MM.1S (cell line): Measurements from ENCODE around the gene PSG6.
"Not testable (repeated sequence)": the region's sequence is repeated elsewhere in the genome, so short reads cannot be mapped to it uniquely, and the experiment has no call there.

Source experiments
- DNase-seq: peaks from one replicate; pipeline ENCODE4 v3.0.0-alpha.2; 2015
- H2AFZ ChIP-seq: fragments of 300-600 bp; sonication (generic); 2 replicates; pipeline ENCODE4 v1.6.0; 2016; ENCODE audit warnings: antibody characterized with exemption, low read length
- H3F3A ChIP-seq: fragments of 300-600 bp; sonication (generic); 2 replicates; pipeline ENCODE4 v1.6.1; 2016; ENCODE audit warnings: mild to moderate bottlenecking, antibody characterized with exemption, low read length, moderate library complexity, mixed read lengths; ENCODE audit not compliant: insufficient read depth
- H3K27ac ChIP-seq: fragments of 300-600 bp; sonication (generic); 2 replicates; pipeline ENCODE4 v1.5.1; 2016; ENCODE audit warnings: mild to moderate bottlenecking, low read length
- H3K27me3 ChIP-seq: fragments of 300-600 bp; sonication (generic); replicated peaks from 2 replicates; pipeline ENCODE4 v1.6.0; 2016; ENCODE audit warnings: low read length; ENCODE audit not compliant: insufficient read depth
- H3K36me3 ChIP-seq: fragments of 300-600 bp; sonication (generic); replicated peaks from 2 replicates; pipeline ENCODE4 v1.6.1; 2016; ENCODE audit warnings: mild to moderate bottlenecking, low read length, mixed read lengths; ENCODE audit not compliant: insufficient read depth
- H3K4me1 ChIP-seq: fragments of 300-600 bp; sonication (generic); 2 replicates; pipeline ENCODE4 v1.6.1; 2016; ENCODE audit warnings: low read length, mixed read lengths
- H3K4me2 ChIP-seq: fragments of 300-600 bp; sonication (generic); 2 replicates; pipeline ENCODE4 v1.6.0; 2016; ENCODE audit warnings: low read depth, low read length
- H3K4me3 ChIP-seq: fragments of 300-600 bp; sonication (generic); 2 replicates; pipeline ENCODE4 v1.5.1; 2016; ENCODE audit warnings: low read length, mixed read lengths
- H3K79me2 ChIP-seq: fragments of 300-600 bp; sonication (generic); 2 replicates; pipeline ENCODE4 v1.6.1; 2016; ENCODE audit warnings: mixed run types, low read length, mixed read lengths
- H3K9ac ChIP-seq: fragments of 300-600 bp; sonication (generic); 2 replicates; pipeline ENCODE4 v1.6.1; 2016; ENCODE audit warnings: low read length, mixed read lengths
- H3K9me2 ChIP-seq: fragments of 300-600 bp; sonication (generic); replicated peaks from 2 replicates; pipeline ENCODE4 v1.6.1; 2016; ENCODE audit warnings: mild to moderate bottlenecking, low read length, mixed read lengths; ENCODE audit not compliant: insufficient read depth
- H3K9me3 ChIP-seq: fragments of 300-600 bp; sonication (generic); replicated peaks from 2 replicates; pipeline ENCODE4 v1.6.1; 2016; ENCODE audit warnings: mild to moderate bottlenecking, low read length, mixed read lengths; ENCODE audit not compliant: insufficient read depth
- H4K20me1 ChIP-seq: fragments of 300-600 bp; sonication (generic); 2 replicates; pipeline ENCODE4 v1.6.1; 2016; ENCODE audit warnings: mild to moderate bottlenecking, low read length, moderate library complexity, mixed read lengths; ENCODE audit not compliant: insufficient read depth
- EZH2 ChIP-seq: fragments of 300-600 bp; sonication (generic); optimal IDR thresholded peaks from 2 replicates; pipeline ENCODE3; 2017; ENCODE audit warnings: low read depth, mild to moderate bottlenecking, antibody characterized with exemption, low read length, mixed read lengths
- EZH2phosphoT487 ChIP-seq: fragments of 300-600 bp; sonication (generic); IDR thresholded peaks from 2 replicates; pipeline ENCODE4 v1.6.1; 2018; ENCODE audit warnings: antibody characterized with exemption, low read length
- TF ChIP-seq, protein P1 (sequence below): fragments of 300-600 bp; sonication (generic); IDR thresholded peaks from 2 replicates; pipeline ENCODE4 v1.5.1; 2016; ENCODE audit warnings: antibody characterized with exemption, low read length, mixed read lengths

Gene PSG6

DNA sequence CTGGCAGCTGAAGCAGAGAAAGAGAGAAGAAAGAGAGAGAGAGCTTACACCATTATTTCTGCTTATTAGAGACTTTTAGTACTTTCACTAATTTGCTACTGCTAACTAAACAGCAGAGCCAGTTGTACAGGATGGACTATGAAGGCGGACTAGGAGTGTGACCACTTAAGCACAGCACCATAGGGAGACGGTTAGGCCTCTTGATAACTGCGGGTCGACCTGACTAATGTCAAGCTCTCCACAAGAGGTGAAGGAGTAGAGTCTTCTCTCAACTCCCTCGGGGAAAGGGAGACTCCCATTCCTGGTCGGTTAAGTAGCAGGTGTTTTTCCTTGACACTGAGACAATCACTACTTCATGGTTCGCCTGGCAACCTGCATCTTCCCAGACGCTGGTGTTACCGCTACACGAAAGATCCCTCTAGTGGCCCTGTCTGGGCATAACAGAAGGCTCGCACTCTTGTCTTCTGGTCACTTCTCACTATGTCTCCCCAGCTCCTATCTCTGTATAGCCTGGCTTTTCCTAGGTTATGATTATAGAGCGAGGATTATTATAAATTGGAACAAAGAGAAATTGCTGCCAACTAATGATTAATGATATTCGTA lies 24.6 kb upstream of the PSG6 start:
- no peak overlapping the region for H3K4me3 ChIP-seq

DNA sequence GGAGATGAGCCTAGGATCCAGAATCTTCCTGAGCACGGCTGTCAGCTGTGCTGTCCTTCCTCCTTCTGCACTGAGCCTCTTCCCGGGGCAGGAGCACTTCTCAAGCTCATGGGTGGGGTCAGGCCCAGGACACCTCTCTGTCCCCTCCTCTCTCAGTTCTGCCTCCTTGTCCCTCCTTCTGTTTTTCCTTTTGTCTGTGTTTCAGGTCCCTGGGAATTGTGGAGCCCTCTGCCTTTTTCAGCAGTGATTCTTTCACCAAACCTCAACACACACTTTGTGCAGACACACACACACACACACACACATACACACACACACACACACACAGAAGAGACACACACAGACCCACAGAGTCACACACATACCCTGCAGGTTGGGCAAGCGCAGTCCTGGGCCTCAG lies 19.4 kb upstream of the PSG6 start, which contains the start of gene PSG7:
Gene PSG7 (minus strand): TSS at position 101 of the 400 bp plus-strand sequence. CDS start 131 bp downstream, outside the sequence.
- H3F3A ChIP-seq, H3K36me3 ChIP-seq, H3K27me3 ChIP-seq, H3K9ac ChIP-seq, DNase-seq, H4K20me1 ChIP-seq, H3K4me2 ChIP-seq, H2AFZ ChIP-seq, H3K79me2 ChIP-seq, H3K27ac ChIP-seq, H3K9me3 ChIP-seq, H3K9me2 ChIP-seq, H3K4me3 ChIP-seq, H3K4me1 ChIP-seq: not testable (repeated sequence)

More for the DNA sequence above, 24.6 kb upstream of the PSG6 start:
- no peak overlapping the region for H3K9ac ChIP-seq
- no peaks in the 10 kb centered on the region for H3K27me3 ChIP-seq
- H3K4me1 ChIP-seq: no peaks in the 10 kb centered on the region
- H3K79me2 ChIP-seq: no peaks in the 10 kb centered on the region
- H3K9me3 ChIP-seq: no peaks in the 10 kb centered on the region
- no peak overlapping the region for H3K27ac ChIP-seq
- DNase-seq: no peak
- H3K36me3 ChIP-seq: no peaks in the 10 kb centered on the region
- no peaks in the 10 kb centered on the region for H4K20me1 ChIP-seq
- H3K9me2 ChIP-seq: no peaks in the 10 kb centered on the region
- no peaks in the 10 kb centered on the region for H3F3A ChIP-seq
- H3K4me2 ChIP-seq: no peak overlapping the region
- no peak overlapping the region for H2AFZ ChIP-seq
- TF ChIP-seq, protein P1, sequence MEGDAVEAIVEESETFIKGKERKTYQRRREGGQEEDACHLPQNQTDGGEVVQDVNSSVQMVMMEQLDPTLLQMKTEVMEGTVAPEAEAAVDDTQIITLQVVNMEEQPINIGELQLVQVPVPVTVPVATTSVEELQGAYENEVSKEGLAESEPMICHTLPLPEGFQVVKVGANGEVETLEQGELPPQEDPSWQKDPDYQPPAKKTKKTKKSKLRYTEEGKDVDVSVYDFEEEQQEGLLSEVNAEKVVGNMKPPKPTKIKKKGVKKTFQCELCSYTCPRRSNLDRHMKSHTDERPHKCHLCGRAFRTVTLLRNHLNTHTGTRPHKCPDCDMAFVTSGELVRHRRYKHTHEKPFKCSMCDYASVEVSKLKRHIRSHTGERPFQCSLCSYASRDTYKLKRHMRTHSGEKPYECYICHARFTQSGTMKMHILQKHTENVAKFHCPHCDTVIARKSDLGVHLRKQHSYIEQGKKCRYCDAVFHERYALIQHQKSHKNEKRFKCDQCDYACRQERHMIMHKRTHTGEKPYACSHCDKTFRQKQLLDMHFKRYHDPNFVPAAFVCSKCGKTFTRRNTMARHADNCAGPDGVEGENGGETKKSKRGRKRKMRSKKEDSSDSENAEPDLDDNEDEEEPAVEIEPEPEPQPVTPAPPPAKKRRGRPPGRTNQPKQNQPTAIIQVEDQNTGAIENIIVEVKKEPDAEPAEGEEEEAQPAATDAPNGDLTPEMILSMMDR: peak; percentile 15; the same call in 1 of the 2 replicates
- no peak for TF ChIP-seq EZH2phosphoT487
- TF ChIP-seq EZH2: no peak

DNA sequence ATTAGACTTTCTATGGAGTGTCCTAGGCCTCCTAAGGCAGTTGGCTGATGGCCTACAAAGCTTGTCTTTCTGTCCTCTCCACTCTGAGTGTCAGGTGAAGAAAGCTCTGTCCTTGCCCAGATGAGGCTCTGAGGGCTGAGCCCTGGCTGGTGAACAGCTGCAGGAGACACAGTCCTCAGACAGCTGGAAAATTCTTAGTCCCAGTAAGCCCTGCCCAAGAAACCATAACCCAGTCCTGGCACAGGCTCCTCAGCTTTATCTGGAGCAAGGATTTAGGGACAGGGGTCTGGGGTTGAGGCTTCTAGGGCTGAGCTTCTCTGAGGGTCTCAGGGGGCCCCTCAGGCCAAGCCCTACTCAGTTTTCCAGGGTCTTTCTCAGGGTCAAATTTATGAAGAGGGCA lies 17.0 kb upstream of the PSG6 start:
- not testable (repeated sequence) for H3K36me3 ChIP-seq, H4K20me1 ChIP-seq, H2AFZ ChIP-seq, H3K9me3 ChIP-seq, H3K4me1 ChIP-seq, H3K9ac ChIP-seq, H3K27me3 ChIP-seq, H3K9me2 ChIP-seq, H3K4me2 ChIP-seq, H3K4me3 ChIP-seq, DNase-seq, H3F3A ChIP-seq, H3K27ac ChIP-seq, H3K79me2 ChIP-seq

DNA sequence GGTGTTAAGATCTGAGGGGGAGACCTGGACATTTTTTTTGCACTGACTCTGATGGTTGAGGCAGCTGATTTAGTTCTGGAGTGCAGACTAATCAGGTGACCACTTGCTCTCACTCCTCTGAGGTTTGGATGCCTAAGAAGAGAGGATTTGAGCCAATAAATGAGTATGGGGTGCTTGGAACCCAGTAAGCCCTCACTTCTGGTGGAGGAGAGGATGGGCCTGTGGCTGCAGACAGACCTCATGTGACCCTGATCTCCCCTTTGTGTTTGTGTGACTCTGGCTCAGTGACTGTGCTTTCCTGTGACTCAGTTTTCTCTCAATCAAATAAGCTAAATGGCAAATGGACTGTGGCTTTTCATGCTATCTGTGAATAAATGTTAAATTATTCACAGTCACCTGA lies 16.5 kb upstream of the PSG6 start:
- H3K9me3 ChIP-seq, H3K79me2 ChIP-seq, H3F3A ChIP-seq, H3K4me2 ChIP-seq, H3K27ac ChIP-seq, H3K4me1 ChIP-seq, H3K4me3 ChIP-seq, DNase-seq, H3K9ac ChIP-seq, H3K27me3 ChIP-seq, H4K20me1 ChIP-seq, H2AFZ ChIP-seq, H3K36me3 ChIP-seq, H3K9me2 ChIP-seq: not testable (repeated sequence)

DNA sequence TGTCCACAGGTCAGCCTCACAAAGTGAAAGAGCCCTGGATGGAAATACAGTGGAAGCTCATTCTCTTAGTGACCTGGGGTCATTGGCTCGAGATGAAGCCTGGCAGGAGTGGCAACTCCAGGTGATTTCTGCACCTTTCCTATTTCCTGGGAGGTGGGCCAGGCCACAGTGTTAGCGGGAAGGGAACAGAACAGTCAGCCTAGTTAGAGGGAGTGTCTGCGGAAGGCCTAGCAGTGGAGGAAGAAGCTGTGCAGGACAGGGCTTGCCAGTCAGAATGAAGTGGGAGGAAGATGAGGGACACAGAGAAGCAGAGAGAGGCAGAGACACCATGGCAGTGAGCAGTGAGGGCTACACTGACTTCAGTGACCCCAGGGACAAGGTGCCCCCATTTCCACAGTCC lies 15.7 kb upstream of the PSG6 start:
- not testable (repeated sequence) for H3K79me2 ChIP-seq, H3K4me2 ChIP-seq, H3K36me3 ChIP-seq, H3K9ac ChIP-seq, H3F3A ChIP-seq, DNase-seq, H3K27me3 ChIP-seq, H4K20me1 ChIP-seq, H3K4me3 ChIP-seq, H3K4me1 ChIP-seq, H3K9me3 ChIP-seq, H3K9me2 ChIP-seq, H3K27ac ChIP-seq, H2AFZ ChIP-seq

DNA sequence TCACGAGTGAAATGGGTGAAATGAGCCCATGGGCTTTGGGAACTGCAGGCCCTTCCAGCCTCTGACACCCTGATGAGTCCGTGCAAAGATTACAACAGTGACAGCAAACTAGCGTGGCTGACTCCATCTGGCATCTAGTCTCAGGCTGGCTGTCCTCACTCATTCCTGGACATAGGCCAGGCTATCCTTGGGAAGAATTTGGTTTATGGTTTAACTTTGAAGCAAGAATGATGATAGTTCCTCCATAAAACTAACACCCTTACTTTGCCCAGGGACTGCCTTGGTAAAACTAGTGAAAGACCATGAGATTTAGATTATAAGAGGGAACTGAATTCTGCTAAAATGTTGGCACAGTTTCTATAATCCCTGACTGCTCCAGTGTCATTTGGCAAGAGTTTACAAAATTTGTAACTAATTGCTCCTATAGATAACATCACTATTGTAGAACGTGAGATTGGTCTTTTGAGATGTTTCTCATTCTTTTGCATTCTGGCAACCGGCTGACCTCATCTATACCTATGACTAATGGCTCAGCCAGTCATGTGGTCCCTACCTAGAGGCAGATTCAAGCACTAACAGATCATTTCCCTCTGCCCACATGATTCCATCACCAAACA lies 14.9 kb upstream of the PSG6 start:
- H3K27me3 ChIP-seq, H3K4me2 ChIP-seq, H2AFZ ChIP-seq, H3K9me2 ChIP-seq, H3F3A ChIP-seq, H3K36me3 ChIP-seq, H3K27ac ChIP-seq, H3K9me3 ChIP-seq, H3K4me1 ChIP-seq, H3K9ac ChIP-seq, H4K20me1 ChIP-seq, H3K79me2 ChIP-seq, H3K4me3 ChIP-seq, DNase-seq: not testable (repeated sequence)
